ENCODE results near the gene RELN. TPM values are rescaled to one million over a fixed set of nuclear protein-coding genes. Genes with fewer than 3 reads are reported as not detected.

Gene RELN
- total RNA-seq, 1 donor, result under 0.01 TPM

DNA sequence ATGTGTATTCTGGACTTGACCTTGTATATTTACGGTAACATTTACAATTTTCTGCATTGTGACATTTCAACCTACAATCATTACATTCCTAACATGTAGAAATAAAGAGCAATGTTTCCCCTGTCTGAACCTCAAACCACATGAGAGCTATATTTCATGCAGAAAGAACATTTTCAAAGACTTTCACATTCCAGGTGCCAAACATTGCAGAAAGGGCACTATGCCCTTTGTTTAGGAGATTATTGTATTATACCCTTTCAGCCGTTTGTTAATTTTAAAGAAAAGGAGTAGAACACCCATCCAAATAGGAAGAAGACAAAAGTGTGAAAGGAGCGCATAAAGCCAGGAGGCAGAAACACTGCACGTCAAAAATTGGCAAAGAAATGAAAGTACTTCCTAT is 260.4 kb downstream of the RELN start:
- no peak for DNase-seq (ENCODE audit: low read depth)
- no peak overlapping the region for H3K4me3 ChIP-seq (ENCODE audit: low read depth, low read length)
- TF ChIP-seq, protein P1, sequence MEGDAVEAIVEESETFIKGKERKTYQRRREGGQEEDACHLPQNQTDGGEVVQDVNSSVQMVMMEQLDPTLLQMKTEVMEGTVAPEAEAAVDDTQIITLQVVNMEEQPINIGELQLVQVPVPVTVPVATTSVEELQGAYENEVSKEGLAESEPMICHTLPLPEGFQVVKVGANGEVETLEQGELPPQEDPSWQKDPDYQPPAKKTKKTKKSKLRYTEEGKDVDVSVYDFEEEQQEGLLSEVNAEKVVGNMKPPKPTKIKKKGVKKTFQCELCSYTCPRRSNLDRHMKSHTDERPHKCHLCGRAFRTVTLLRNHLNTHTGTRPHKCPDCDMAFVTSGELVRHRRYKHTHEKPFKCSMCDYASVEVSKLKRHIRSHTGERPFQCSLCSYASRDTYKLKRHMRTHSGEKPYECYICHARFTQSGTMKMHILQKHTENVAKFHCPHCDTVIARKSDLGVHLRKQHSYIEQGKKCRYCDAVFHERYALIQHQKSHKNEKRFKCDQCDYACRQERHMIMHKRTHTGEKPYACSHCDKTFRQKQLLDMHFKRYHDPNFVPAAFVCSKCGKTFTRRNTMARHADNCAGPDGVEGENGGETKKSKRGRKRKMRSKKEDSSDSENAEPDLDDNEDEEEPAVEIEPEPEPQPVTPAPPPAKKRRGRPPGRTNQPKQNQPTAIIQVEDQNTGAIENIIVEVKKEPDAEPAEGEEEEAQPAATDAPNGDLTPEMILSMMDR (IDR thresholded peaks at IDR 0.05; ENCODE audit: insufficient read depth, low read depth, low read length), result no peak

GRCh38 chr7:103727982-103728610 is 261.4 kb downstream of the RELN start:
- H3K4me3 ChIP-seq (ENCODE audit: low read depth, low read length), result no peak overlapping the region
- TF ChIP-seq, protein P1 (IDR thresholded peaks at IDR 0.05; ENCODE audit: insufficient read depth, low read depth, low read length), result no peak
- no peak for DNase-seq (ENCODE audit: low read depth)

GRCh38 chr7:103719070-103719469 is 270.4 kb downstream of the RELN start:
- TF ChIP-seq, protein P1 (IDR thresholded peaks at IDR 0.05; ENCODE audit: insufficient read depth, low read depth, low read length), result no peak
- no peak overlapping the region for H3K4me3 ChIP-seq (ENCODE audit: low read depth, low read length)
- DNase-seq (ENCODE audit: low read depth), result no peak

GRCh38 chr7:103718482-103719061 is 270.9 kb downstream of the RELN start:
- DNase-seq (ENCODE audit: low read depth), result peak; percentile 14
- TF ChIP-seq, protein P1 (IDR thresholded peaks at IDR 0.05; ENCODE audit: insufficient read depth, low read depth, low read length), result no peak
- H3K4me3 ChIP-seq (ENCODE audit: low read depth, low read length), result no peak overlapping the region

GRCh38 chr7:103717574-103717973 is 271.9 kb downstream of the RELN start:
- TF ChIP-seq, protein P1 (IDR thresholded peaks at IDR 0.05; ENCODE audit: insufficient read depth, low read depth, low read length), result no peak
- no peak overlapping the region for H3K4me3 ChIP-seq (ENCODE audit: low read depth, low read length)
- DNase-seq (ENCODE audit: low read depth), result no peak

DNA sequence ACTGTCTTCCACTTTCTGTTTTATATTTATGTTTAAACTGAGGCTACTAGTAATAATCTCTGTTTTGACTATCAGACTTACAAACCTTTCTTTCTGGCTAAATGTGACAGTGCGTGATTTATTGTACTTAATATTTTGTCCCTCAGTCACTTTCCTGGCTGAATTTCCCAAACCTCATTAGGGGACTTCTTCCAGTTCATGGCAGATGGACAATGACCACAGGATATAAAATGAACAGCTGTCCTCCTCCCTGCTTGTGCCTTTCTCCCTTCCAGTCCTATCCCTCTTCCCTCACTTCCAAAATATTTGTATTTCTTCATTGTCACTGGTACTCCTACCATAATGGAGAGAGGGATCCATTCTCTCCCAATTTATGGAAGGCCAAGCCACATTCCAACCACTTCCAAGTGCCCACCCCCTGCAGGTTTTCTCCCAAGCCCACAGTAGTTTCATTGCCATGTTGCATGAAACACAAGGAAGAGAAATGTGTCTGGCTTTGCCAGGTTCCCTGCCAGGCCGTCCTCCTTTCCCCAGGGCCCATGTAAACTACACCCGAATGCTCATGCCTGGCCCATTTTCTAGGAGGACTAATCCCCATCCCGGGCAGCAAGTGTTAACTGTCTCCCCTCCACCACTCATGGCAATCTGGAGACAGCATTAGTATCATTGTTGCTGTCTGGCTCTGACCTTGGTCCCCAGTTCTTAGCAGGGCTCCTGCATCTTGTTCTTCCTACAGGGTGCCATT is 273.9 kb downstream of the RELN start:
- no peak for DNase-seq (ENCODE audit: low read depth)
- H3K4me3 ChIP-seq (ENCODE audit: low read depth, low read length), result no peak overlapping the region
- TF ChIP-seq, protein P1 (IDR thresholded peaks at IDR 0.05; ENCODE audit: insufficient read depth, low read depth, low read length), result no peak

All from fibroblast of villous mesenchyme (primary cell).